Endothelial cell of umbilical vein (primary cell): ENCODE results near the gene OSER1. TPM values are rescaled to one million over a fixed set of nuclear protein-coding genes. Genes with fewer than 3 reads are reported as not detected.

ENCODE experiments used
- BruUV-seq: library from RNA; stranded (reverse); fragments of 400-500 nt; replicated peaks from 2 replicates; lab custom pipeline; 2021; lab: Mats Ljungman, UMichigan
- CTCF ChIA-PET: fragments of 300-600, 350-600 bp; sonication (Branson Sonifier 250); formaldehyde crosslinking; loops from one replicate; lab custom pipeline; 2021; ENCODE audit warnings: antibody characterized with exemption, inconsistent platforms; lab: Charles Lee
- POLR2A ChIA-PET: fragments of 300-600, 350-600 bp; sonication (Branson Sonifier 250); formaldehyde crosslinking; loops from one replicate; lab custom pipeline; 2021; ENCODE audit warnings: antibody characterized with exemption, inconsistent platforms; lab: Charles Lee
- DNase-seq: peaks from one replicate; pipeline ENCODE4 v3.0.0-alpha.2; 2011; ENCODE audit warnings: low read depth, low spot score
- FAIRE-seq: peaks from 2 replicates; lab custom pipeline; 2011; peaks lifted over from hg19 to GRCh38; lab: Jason Lieb, UNC
- H2AFZ ChIP-seq: 2 replicates; pipeline ENCODE4 v1.6.0; 2012; ENCODE audit warnings: low read depth, low read length, control low read depth, inconsistent platforms
- H3K27ac ChIP-seq: 2 replicates; pipeline ENCODE4 v1.5.1; 2011; ENCODE audit warnings: low read depth, mild to moderate bottlenecking, control low read depth, low read length, moderate library complexity; ENCODE audit not compliant: insufficient read depth
- H3K27me3 ChIP-seq, 2 experiments: 2 replicates each; pipeline versions ENCODE4 v1.6.0 to v1.6.1; 2011; ENCODE audit warnings: low read length in 2 of 2, mixed read lengths in 1 of 2; ENCODE audit not compliant: control insufficient read depth in 2 of 2, insufficient read depth in 2 of 2
- H3K36me3 ChIP-seq, 2 experiments: 2 replicates in 1 of 2; 3 replicates in 1 of 2; pipeline ENCODE4 v1.5.1; 2011; ENCODE audit warnings: low read length in 2 of 2, mild to moderate bottlenecking in 1 of 2, moderate library complexity in 1 of 2; ENCODE audit not compliant: control insufficient read depth in 2 of 2, insufficient read depth in 2 of 2; ENCODE audit errors: extremely low read depth in 1 of 2
- H3K4me1 ChIP-seq: 3 replicates; pipeline ENCODE4 v1.5.1; 2011; ENCODE audit warnings: mild to moderate bottlenecking, low read length; ENCODE audit not compliant: control insufficient read depth, insufficient read depth; ENCODE audit errors: extremely low read depth
- H3K4me2 ChIP-seq: 2 replicates; pipeline ENCODE4 v1.6.1; 2011; ENCODE audit warnings: low read length, control low read depth, mixed read lengths; ENCODE audit not compliant: insufficient read depth
- H3K4me3 ChIP-seq, 3 experiments: fragments of 200-600 bp in 1 of 3; sonication (generic), shearing (Covaris generic) in 1 of 3; replicated peaks in 1 of 3; 2 replicates each; pipeline ENCODE4 v1.5.1; 2011 to 2016; ENCODE audit warnings: control low read depth in 3 of 3, low read length in 3 of 3, mild to moderate bottlenecking in 2 of 3, inconsistent platforms in 1 of 3, low read depth in 1 of 3, moderate library complexity in 1 of 3; ENCODE audit not compliant: insufficient read depth in 1 of 3
- H3K79me2 ChIP-seq: 2 replicates; pipeline ENCODE4 v1.6.0; 2012; ENCODE audit warnings: low read length, inconsistent platforms; ENCODE audit not compliant: control insufficient read depth, insufficient read depth
- H3K9ac ChIP-seq: replicated peaks from 2 replicates; pipeline ENCODE3; 2011; ENCODE audit warnings: low read length, control low read depth; ENCODE audit not compliant: insufficient read depth; ENCODE audit errors: extremely low read depth
- H3K9me1 ChIP-seq: replicated peaks from 3 replicates; pipeline ENCODE4 v1.6.0; 2011; ENCODE audit warnings: mild to moderate bottlenecking, low read length; ENCODE audit not compliant: control insufficient read depth, insufficient read depth; ENCODE audit errors: extremely low read depth
- H3K9me3 ChIP-seq: replicated peaks from 2 replicates; pipeline ENCODE4 v1.5.1; 2012; ENCODE audit warnings: low read length, inconsistent platforms; ENCODE audit not compliant: control insufficient read depth, insufficient read depth
- H4K20me1 ChIP-seq: replicated peaks from 2 replicates; pipeline ENCODE3; 2011; ENCODE audit warnings: mild to moderate bottlenecking, low read length; ENCODE audit not compliant: control insufficient read depth, insufficient read depth; ENCODE audit errors: extremely low read depth
- EZH2 ChIP-seq: IDR thresholded peaks from 2 replicates; pipeline ENCODE4 v1.6.1; 2012; ENCODE audit warnings: borderline replicate concordance, low read depth, mild to moderate bottlenecking, moderate library complexity, low read length, inconsistent platforms; ENCODE audit not compliant: severe bottlenecking
- FOS ChIP-seq: IDR thresholded peaks from 2 replicates; pipeline ENCODE4 v1.6.1; 2011; ENCODE audit warnings: mild to moderate bottlenecking, low read length, moderate library complexity, borderline replicate concordance; ENCODE audit not compliant: insufficient read depth
- GATA2 ChIP-seq: IDR thresholded peaks from 2 replicates; pipeline ENCODE4 v1.7.0; 2011; ENCODE audit warnings: low read depth, mild to moderate bottlenecking, moderate library complexity, mixed read lengths, low read length; ENCODE audit not compliant: insufficient read length, insufficient read depth
- JUN ChIP-seq: IDR thresholded peaks from 2 replicates; pipeline ENCODE4 v1.6.1; 2011; ENCODE audit warnings: borderline replicate concordance, low read depth; ENCODE audit not compliant: insufficient read length, insufficient read depth
- MYC ChIP-seq: IDR thresholded peaks from one replicate; pipeline ENCODE4 v1.6.1; 2011; ENCODE audit warnings: mild to moderate bottlenecking, low read depth, low read length
- POLR2A ChIP-seq: IDR thresholded peaks from 2 replicates; pipeline ENCODE4 v1.6.1; 2012; ENCODE audit warnings: low read depth, mild to moderate bottlenecking, control low read depth, low read length
- POLR2AphosphoS5 ChIP-seq: IDR thresholded peaks from 2 replicates; pipeline ENCODE4 v1.6.1; 2012; ENCODE audit warnings: low read depth, mild to moderate bottlenecking, control low read depth, low read length, moderate library complexity; ENCODE audit not compliant: insufficient read depth
- dilution Hi-C: fragments of 300-500 bp; cut with MboI; formaldehyde crosslinking; loops from one replicate; pipeline ENCODE4 v1.15.0; 2019; ENCODE audit warnings: low sequenced_read_pairs; ENCODE audit not compliant: extremely low pct_ligation_motif_present
- intact Hi-C: fragments of 100-400 bp; cut with micrococcal nuclease; formaldehyde crosslinking; loops from one replicate; pipeline ENCODE4 v1.10.0; 2022
- polyA plus RNA-seq, 4 experiments: library from polyadenylated mRNA; depleted of rRNA in 3 of 4; stranded (reverse) in 3 of 4; unstranded in 1 of 4; fragments of >200 nt; gene quantifications; 2 replicates each; pipeline versions ENCODE4 v1.2.1 to v1.2.3, GENCODE V29; 2011 to 2012; ENCODE audit warnings: missing spikeins in 1 of 4
- total RNA-seq: library from RNA; stranded (reverse); gene quantifications from 2 replicates; pipeline ENCODE4 v1.2.3, GENCODE V29; 2021
- TF ChIP-seq, protein P1 (sequence below), 2 donors: IDR thresholded peaks; 1 replicate in 1 of 2; 2 replicates in 1 of 2; pipeline ENCODE4 v1.5.1; 2011; ENCODE audit warnings: low read length in 2 of 2, mild to moderate bottlenecking in 2 of 2, moderate library complexity in 2 of 2, control low read depth in 1 of 2, inconsistent platforms in 1 of 2, low read depth in 1 of 2; ENCODE audit not compliant: insufficient read depth in 1 of 2; ENCODE audit errors: extremely low read depth in 1 of 2
- TF ChIP-seq, protein P2 (sequence below): IDR thresholded peaks from 2 replicates; pipeline ENCODE4 v1.6.1; 2011; ENCODE audit not compliant: insufficient read depth, insufficient read length

The OSER1 gene
- total and polyA plus RNA-seq, 2 donors (not counting 3 experiments of a cell fraction or from before 2014, with no cell fraction given) = 30.8 to 36.0 TPM

GRCh38 chr20:44231193-44231592 is 20.6 kb upstream of the OSER1 start:
- FAIRE-seq (no peak), DNase-seq (no peak)
- ChIA-PET POLR2A (no interaction called here), CTCF (interaction anchor here (0.6 to 1.7 kb wide), 3 partner anchors 10 to 80 kb away, joined by 3 to 4 read pairs (median 3); partner anchors contain the start of gene FITM2)
- H3K4me3 ChIP-seq = no peak overlapping the region
- no peaks in the 10 kb centered on the region for H3K9me3 ChIP-seq
- H3K27ac ChIP-seq = no peak overlapping the region
- no peaks in the 10 kb centered on the region for H3K9me1 ChIP-seq
- no peaks in the 10 kb centered on the region for H4K20me1 ChIP-seq
- H3K4me1 ChIP-seq = no peaks in the 10 kb centered on the region
- no peak overlapping the region for H3K9ac ChIP-seq
- intact Hi-C loops = no loop called here
- dilution Hi-C loops = no loop called here
- no peak overlapping the region for H2AFZ ChIP-seq
- H3K4me2 ChIP-seq = no peak overlapping the region
- no peaks in the 10 kb centered on the region for H3K27me3 ChIP-seq
- H3K36me3 ChIP-seq = no peaks in the 10 kb centered on the region
- TF ChIP-seq POLR2AphosphoS5 (no peak), GATA2 (no peak), POLR2A (no peak), MYC (no peak), JUN (no peak), EZH2 (no peak), FOS (no peak)
- TF ChIP-seq, protein P1, sequence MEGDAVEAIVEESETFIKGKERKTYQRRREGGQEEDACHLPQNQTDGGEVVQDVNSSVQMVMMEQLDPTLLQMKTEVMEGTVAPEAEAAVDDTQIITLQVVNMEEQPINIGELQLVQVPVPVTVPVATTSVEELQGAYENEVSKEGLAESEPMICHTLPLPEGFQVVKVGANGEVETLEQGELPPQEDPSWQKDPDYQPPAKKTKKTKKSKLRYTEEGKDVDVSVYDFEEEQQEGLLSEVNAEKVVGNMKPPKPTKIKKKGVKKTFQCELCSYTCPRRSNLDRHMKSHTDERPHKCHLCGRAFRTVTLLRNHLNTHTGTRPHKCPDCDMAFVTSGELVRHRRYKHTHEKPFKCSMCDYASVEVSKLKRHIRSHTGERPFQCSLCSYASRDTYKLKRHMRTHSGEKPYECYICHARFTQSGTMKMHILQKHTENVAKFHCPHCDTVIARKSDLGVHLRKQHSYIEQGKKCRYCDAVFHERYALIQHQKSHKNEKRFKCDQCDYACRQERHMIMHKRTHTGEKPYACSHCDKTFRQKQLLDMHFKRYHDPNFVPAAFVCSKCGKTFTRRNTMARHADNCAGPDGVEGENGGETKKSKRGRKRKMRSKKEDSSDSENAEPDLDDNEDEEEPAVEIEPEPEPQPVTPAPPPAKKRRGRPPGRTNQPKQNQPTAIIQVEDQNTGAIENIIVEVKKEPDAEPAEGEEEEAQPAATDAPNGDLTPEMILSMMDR (IDR thresholded peaks at IDR 0.05; ENCODE audit: extremely low read depth in 1 of 2, insufficient read depth in 1 of 2, low read depth in 1 of 2, low read length in 2 of 2) = no peak
- TF ChIP-seq, protein P2, sequence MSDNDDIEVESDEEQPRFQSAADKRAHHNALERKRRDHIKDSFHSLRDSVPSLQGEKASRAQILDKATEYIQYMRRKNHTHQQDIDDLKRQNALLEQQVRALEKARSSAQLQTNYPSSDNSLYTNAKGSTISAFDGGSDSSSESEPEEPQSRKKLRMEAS = no peak
- no TSS peak for BruUV-seq
- H3K79me2 ChIP-seq = no peaks in the 10 kb centered on the region
